ENCODE data around the gene SVIP.
A peak's percentile ranks its signal among the peaks of the same experiment; 100 is the strongest.

Gene SVIP

GRCh38 chr11:22829231-22830081 is at the start of gene SVIP:
Gene SVIP, minus strand, starts transcription at chr11:22829801. Its CDS starts 53 bp downstream, at chr11:22829748.
- DNase-seq: peak; percentile 95

GRCh38 chr11:22878604-22879003 is 49.0 kb upstream of the SVIP start:
- no peak for DNase-seq

- DNase-seq: no peak
Measured at GRCh38 chr11:22878039-22878438, 48.4 kb upstream of the SVIP start.

- peak; percentile 77 for DNase-seq
Measured at GRCh38 chr11:22875869-22876473, 46.4 kb upstream of the SVIP start.

- DNase-seq: no peak
Measured at GRCh38 chr11:22869325-22869724, 39.7 kb upstream of the SVIP start.

GRCh38 chr11:22860241-22860640 is 30.6 kb upstream of the SVIP start, which contains the start of gene CCDC179:
Gene CCDC179, minus strand, starts transcription at chr11:22860474. Its CDS starts 53 bp downstream, at chr11:22860421.
- DNase-seq: no peak

GRCh38 chr11:22859756-22860155 is 30.2 kb upstream of the SVIP start:
- no peak for DNase-seq

GRCh38 chr11:22851477-22851876 is 21.9 kb upstream of the SVIP start:
- DNase-seq: no peak

GRCh38 chr11:22846726-22847125 is 17.1 kb upstream of the SVIP start:
- no peak for DNase-seq

GRCh38 chr11:22832315-22833015 is 2.9 kb upstream of the SVIP start:
- peak; percentile 3 for DNase-seq

GRCh38 chr11:22830082-22830414 is 447 bp upstream of the SVIP start:
- DNase-seq: no peak

- DNase-seq: no peak
Measured at GRCh38 chr11:22828373-22828772, 1.2 kb downstream of the SVIP start.

GRCh38 chr11:22822203-22822602 is 7.4 kb downstream of the SVIP start:
- DNase-seq: no peak

GRCh38 chr11:22809893-22810292 is 19.7 kb downstream of the SVIP start:
- no peak for DNase-seq

- DNase-seq: no peak
Measured at GRCh38 chr11:22808571-22809197, 20.9 kb downstream of the SVIP start.

GRCh38 chr11:22807855-22808570 is 21.6 kb downstream of the SVIP start:
- no peak for DNase-seq

GRCh38 chr11:22807391-22807790 is 22.2 kb downstream of the SVIP start:
- no peak for DNase-seq

GRCh38 chr11:22802861-22803260 is 26.7 kb downstream of the SVIP start:
- no peak for DNase-seq

GRCh38 chr11:22800482-22800881 is 29.1 kb downstream of the SVIP start:
- no peak for DNase-seq

GRCh38 chr11:22798901-22799300 is 30.7 kb downstream of the SVIP start:
- DNase-seq: no peak

- DNase-seq: no peak
Measured at GRCh38 chr11:22797047-22797446, 32.6 kb downstream of the SVIP start.

- no peak for DNase-seq
Measured at GRCh38 chr11:22795914-22796313, 33.7 kb downstream of the SVIP start.

GRCh38 chr11:22792497-22792896 is 37.1 kb downstream of the SVIP start:
- no peak for DNase-seq

All from activated CD4-positive, alpha-beta T cell treated with anti-CD3 and anti-CD28 coated beads, Interleukin-2, amount 50 U/mL, for 16 hours (primary cell).